WERI-Rb-1 (cell line): ENCODE results near the gene ZFYVE1.

Experiments used
- DNase-seq: peaks from one replicate; pipeline ENCODE4 v3.0.0-alpha.2; 2020
- H3K27ac ChIP-seq: fragments of 250-450 bp; sonication (Bioruptor Pico); 2 replicates; pipeline ENCODE4 v1.5.1; 2020; ENCODE audit warnings: mild to moderate bottlenecking, moderate library complexity
- H3K27me3 ChIP-seq: fragments of 250-450 bp; sonication (Bioruptor Pico); 2 replicates; pipeline ENCODE4 v1.5.1; 2021; ENCODE audit warnings: mild to moderate bottlenecking, low read depth, moderate library complexity; ENCODE audit not compliant: insufficient read depth, severe bottlenecking
- H3K36me3 ChIP-seq: fragments of 250-450 bp; sonication (Bioruptor Pico); 2 replicates; pipeline ENCODE4 v1.5.1; 2020; ENCODE audit warnings: mild to moderate bottlenecking, moderate library complexity
- H3K4me3 ChIP-seq: 2 replicates; pipeline ENCODE4 v1.5.1; 2011; ENCODE audit warnings: low read depth, mild to moderate bottlenecking, control low read depth, low read length
- H3K9me3 ChIP-seq: fragments of 250-450 bp; sonication (Bioruptor Pico); 2 replicates; pipeline ENCODE4 v1.5.1; 2021; ENCODE audit warnings: mild to moderate bottlenecking, moderate library complexity; ENCODE audit not compliant: severe bottlenecking
- TF ChIP-seq, protein P1 (sequence below): IDR thresholded peaks from 2 replicates; pipeline ENCODE4 v1.5.1; 2011; ENCODE audit warnings: low read depth, mild to moderate bottlenecking, control low read depth, inconsistent platforms, low read length

ZFYVE1 gene

DNA sequence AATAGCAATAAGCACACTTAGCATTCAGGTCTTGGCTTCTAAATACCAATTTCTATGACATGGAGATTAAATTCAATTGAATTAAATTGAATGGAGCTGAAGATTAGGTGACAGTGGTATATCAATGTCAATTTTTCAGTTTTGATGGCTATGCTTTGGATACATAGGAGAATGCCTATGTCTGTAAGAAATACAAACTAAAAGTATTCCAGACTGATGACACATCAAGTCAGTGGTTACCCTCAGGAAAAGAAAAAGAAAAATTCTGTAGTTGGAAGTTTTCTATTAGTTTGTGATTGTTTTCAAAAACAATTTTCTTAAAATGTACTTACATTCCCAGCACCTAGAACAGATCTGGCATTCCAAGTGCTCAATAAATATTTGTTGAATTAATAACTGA is 105.5 kb downstream of the ZFYVE1 start:
- Histone ChIP-seq H3K4me3 (no peak overlapping the region), H3K9me3 (no peaks in the 10 kb centered on the region), H3K27ac (no peak overlapping the region), H3K36me3 (no peaks in the 10 kb centered on the region), H3K27me3 (no peaks in the 10 kb centered on the region)
- no peak for DNase-seq
- TF ChIP-seq, protein P1, sequence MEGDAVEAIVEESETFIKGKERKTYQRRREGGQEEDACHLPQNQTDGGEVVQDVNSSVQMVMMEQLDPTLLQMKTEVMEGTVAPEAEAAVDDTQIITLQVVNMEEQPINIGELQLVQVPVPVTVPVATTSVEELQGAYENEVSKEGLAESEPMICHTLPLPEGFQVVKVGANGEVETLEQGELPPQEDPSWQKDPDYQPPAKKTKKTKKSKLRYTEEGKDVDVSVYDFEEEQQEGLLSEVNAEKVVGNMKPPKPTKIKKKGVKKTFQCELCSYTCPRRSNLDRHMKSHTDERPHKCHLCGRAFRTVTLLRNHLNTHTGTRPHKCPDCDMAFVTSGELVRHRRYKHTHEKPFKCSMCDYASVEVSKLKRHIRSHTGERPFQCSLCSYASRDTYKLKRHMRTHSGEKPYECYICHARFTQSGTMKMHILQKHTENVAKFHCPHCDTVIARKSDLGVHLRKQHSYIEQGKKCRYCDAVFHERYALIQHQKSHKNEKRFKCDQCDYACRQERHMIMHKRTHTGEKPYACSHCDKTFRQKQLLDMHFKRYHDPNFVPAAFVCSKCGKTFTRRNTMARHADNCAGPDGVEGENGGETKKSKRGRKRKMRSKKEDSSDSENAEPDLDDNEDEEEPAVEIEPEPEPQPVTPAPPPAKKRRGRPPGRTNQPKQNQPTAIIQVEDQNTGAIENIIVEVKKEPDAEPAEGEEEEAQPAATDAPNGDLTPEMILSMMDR, result no peak

DNA sequence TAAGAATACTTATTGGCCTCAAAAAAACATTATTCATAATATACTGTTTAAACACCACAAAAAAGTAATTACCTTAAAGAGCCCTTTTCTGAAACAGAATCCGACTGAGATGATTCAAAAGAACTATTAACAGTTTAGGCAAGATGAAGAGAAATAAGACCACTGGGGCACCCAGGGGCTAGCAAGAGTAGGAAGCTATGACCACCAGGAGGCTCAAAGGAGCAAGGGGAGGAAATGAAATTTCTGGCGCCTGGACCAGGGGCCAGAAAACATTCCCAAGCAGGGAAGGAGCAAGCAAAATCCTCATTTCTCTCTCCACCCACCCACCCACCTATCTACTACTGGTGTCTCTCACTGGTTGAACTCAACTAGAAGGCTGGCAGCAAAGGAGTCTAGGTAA is 106.9 kb downstream of the ZFYVE1 start:
- TF ChIP-seq, protein P1, result peak; percentile 17; the same call in 1 of the 2 replicates
- H3K9me3 ChIP-seq, result no peaks in the 10 kb centered on the region
- H3K27ac ChIP-seq, result no peak overlapping the region
- H3K27me3 ChIP-seq, result no peaks in the 10 kb centered on the region
- no peak for DNase-seq
- no peaks in the 10 kb centered on the region for H3K36me3 ChIP-seq
- H3K4me3 ChIP-seq, result no peak overlapping the region
